Peyer's patch (tissue), 4 donors: ENCODE measurements around the gene LGI2.

Experiments
- CTCF ChIP-seq, 6 experiments: fragments of 450-650 bp in 4 of 6; fragments of 200-600 bp in 2 of 6; sonication (generic) in 1 of 6; IDR thresholded peaks; one replicate each; pipeline ENCODE4 v1.5.1; 2017 to 2019; ENCODE audit warnings: antibody characterized with exemption in 6 of 6, mild to moderate bottlenecking in 3 of 6, moderate library complexity in 1 of 6
- POLR2A ChIP-seq, 2 donors: fragments of 450-650 bp; IDR thresholded peaks; one replicate each; pipeline ENCODE4 v1.5.1; 2017; ENCODE audit warnings: antibody characterized with exemption in 2 of 2, mild to moderate bottlenecking in 2 of 2, moderate library complexity in 2 of 2

GRCh38 chr4:25043548-25043947 lies 12.8 kb upstream of the LGI2 start:
- TF ChIP-seq POLR2A (IDR thresholded peaks at IDR 0.05): no peak
- no peak for TF ChIP-seq CTCF (IDR thresholded peaks at IDR 0.05)
